ENCODE data around the gene ARHGEF10L. TPM values are rescaled to one million over a fixed set of nuclear protein-coding genes. Genes with fewer than 3 reads are reported as not detected.

ARHGEF10L gene
- total RNA-seq, 4 donors from 2014 or later: 30.0 to 61.4 (median 44.7) TPM

DNA sequence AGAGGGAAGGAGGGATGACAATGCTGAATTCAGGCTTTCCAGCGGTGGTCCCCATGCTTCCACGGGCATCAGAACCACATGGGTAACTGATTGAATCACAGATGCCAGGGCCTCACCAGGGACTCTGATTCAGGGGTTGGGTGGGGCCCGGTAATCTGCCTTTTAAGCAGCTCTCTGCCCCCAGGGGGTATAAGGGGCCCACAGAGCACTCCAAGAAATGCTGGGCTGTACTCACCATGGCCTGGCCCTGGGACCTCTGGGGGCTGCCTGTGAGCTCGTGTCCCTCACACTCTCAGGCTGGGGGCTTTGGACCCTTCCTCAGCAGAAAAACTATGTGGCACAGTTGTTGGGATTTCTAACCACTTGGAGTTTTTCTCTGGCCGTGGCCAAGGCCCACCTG lies 70.6 kb downstream of the ARHGEF10L start:
- Histone ChIP-seq H3K4me1 (peaks cover 5 to 20% (median 11%) of the 10 kb centered on the region in 3 donors), H3K9me3 (no peaks in the 10 kb centered on the region), H3K27ac (peak overlapping the region in 2 of 4 donors; percentile 36 to 53), H3K4me3 (no peak overlapping the region), H3K36me3 (peaks cover 0 to 100% (median 12%) of the 10 kb centered on the region in 3 donors), H3K27me3 (no peaks in the 10 kb centered on the region)
- WGBS, 2 donors: 100% methylated on average over 1 of the region's 5 CpGs; no CpG with 5 or more reads in 1 of the 2 donors
- no peak for DNase-seq
- intact Hi-C loops (cut with DNase I): no loop called here
- TF ChIP-seq POLR2A (IDR thresholded peaks at IDR 0.05): no peak

DNA sequence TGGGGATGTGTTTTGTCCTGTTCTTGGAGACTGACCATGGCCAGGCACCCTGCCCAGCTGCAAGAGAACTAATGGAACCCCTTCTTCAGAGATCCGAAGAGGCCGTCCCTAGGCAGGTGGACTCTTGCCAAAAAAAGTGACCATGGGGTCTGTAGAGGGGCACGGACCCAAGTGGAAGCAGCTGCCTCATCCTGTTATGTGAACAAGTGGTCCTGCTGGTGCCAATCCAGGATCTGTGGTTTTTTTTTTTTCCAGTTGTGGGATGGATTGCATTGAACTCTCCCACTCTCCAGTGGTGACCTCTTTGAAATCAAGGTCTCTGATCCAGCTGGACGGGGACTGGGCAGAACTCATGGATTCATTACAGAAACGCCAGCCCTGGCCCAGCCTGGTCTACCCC lies 71.2 kb downstream of the ARHGEF10L start:
- intact Hi-C loops (cut with DNase I): no loop called here
- TF ChIP-seq, protein P1, sequence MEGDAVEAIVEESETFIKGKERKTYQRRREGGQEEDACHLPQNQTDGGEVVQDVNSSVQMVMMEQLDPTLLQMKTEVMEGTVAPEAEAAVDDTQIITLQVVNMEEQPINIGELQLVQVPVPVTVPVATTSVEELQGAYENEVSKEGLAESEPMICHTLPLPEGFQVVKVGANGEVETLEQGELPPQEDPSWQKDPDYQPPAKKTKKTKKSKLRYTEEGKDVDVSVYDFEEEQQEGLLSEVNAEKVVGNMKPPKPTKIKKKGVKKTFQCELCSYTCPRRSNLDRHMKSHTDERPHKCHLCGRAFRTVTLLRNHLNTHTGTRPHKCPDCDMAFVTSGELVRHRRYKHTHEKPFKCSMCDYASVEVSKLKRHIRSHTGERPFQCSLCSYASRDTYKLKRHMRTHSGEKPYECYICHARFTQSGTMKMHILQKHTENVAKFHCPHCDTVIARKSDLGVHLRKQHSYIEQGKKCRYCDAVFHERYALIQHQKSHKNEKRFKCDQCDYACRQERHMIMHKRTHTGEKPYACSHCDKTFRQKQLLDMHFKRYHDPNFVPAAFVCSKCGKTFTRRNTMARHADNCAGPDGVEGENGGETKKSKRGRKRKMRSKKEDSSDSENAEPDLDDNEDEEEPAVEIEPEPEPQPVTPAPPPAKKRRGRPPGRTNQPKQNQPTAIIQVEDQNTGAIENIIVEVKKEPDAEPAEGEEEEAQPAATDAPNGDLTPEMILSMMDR (IDR thresholded peaks at IDR 0.05): no peak
- TF ChIP-seq POLR2A (IDR thresholded peaks at IDR 0.05): no peak
- WGBS, 2 donors: 72 to 76% methylated on average over 3 of the region's 5 CpGs

DNA sequence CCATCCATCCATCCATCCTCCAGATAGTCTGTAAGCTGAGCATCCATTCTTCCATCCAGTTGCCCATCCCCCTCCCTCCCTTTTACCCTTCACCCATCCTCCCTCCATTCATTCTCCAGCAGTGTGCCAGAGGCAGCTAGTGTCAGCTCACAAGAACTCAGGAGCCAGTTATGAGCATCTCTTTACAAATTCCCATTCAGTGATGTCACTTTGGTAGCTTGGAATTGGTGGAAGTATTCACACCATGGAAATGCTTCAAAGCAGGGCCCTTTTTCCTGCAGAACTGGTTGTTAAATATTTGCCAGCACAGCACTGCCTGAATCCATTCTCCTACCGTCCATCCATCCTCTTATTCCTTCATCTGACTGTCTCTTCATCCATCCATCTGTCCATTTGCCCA lies 72.5 kb downstream of the ARHGEF10L start:
- H3K36me3 ChIP-seq: peaks cover 0 to 100% (median 12%) of the 10 kb centered on the region in 3 donors
- intact Hi-C loops (cut with DNase I): no loop called here

More for the DNA sequence above, 71.2 kb downstream of the ARHGEF10L start:
- H3K4me1 ChIP-seq: peaks cover 5 to 14% (median 9%) of the 10 kb centered on the region in 3 donors
- H3K27me3 ChIP-seq: no peaks in the 10 kb centered on the region
- H3K27ac ChIP-seq: peak overlapping the region in 1 of 4 donors; percentile 53
- H3K4me3 ChIP-seq: no peak overlapping the region
- H3K9me3 ChIP-seq: no peaks in the 10 kb centered on the region
- DNase-seq: no peak
- peaks cover 0 to 100% (median 12%) of the 10 kb centered on the region in 3 donors for H3K36me3 ChIP-seq

DNA sequence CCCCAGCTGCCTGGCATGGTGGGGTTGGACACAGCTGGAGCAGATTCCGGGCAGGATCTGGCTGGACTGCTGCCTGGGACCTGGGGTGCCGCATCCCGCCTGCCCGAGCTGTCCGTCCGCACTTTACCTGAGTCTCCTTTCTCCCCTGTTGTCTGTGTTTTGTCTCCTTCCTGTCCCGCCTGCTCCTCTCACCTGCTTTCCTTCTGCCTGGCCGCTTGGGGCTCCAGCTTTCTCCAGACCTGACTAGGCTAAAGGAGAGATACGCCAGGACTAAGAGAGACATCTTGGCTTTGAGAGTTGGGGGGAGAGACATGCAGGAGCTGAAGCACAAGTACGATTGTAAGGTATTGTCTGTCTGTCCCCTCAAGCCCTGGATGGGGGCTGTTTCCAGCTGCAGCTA lies 73.3 kb downstream of the ARHGEF10L start:
- no peaks in the 10 kb centered on the region for H3K27me3 ChIP-seq
- no peak for DNase-seq
- H3K27ac ChIP-seq: no peak overlapping the region
- H3K9me3 ChIP-seq: no peaks in the 10 kb centered on the region
- WGBS, 2 donors: 91 to 96% methylated on average over 9 of the region's 10 CpGs
- no peak overlapping the region for H3K4me3 ChIP-seq
- peaks cover 0 to 100% (median 7%) of the 10 kb centered on the region in 3 donors for H3K36me3 ChIP-seq
- intact Hi-C loops (cut with DNase I): no loop called here
- no peak for TF ChIP-seq POLR2A (IDR thresholded peaks at IDR 0.05)
- TF ChIP-seq, protein P1 (IDR thresholded peaks at IDR 0.05): no peak
- peaks cover 0 to 7% (median 3%) of the 10 kb centered on the region in 3 donors for H3K4me1 ChIP-seq

More for the DNA sequence above, 72.5 kb downstream of the ARHGEF10L start:
- no peaks in the 10 kb centered on the region for H3K9me3 ChIP-seq
- TF ChIP-seq POLR2A (IDR thresholded peaks at IDR 0.05): no peak
- peaks cover 0 to 1% (median 0%) of the 10 kb centered on the region in 3 donors for H3K4me1 ChIP-seq
- 64 to 68% methylated on average over 1 of the region's 1 CpG for WGBS, 2 donors
- DNase-seq: no peak
- H3K27ac ChIP-seq: no peak overlapping the region
- no peak overlapping the region for H3K4me3 ChIP-seq
- H3K27me3 ChIP-seq: no peaks in the 10 kb centered on the region

DNA sequence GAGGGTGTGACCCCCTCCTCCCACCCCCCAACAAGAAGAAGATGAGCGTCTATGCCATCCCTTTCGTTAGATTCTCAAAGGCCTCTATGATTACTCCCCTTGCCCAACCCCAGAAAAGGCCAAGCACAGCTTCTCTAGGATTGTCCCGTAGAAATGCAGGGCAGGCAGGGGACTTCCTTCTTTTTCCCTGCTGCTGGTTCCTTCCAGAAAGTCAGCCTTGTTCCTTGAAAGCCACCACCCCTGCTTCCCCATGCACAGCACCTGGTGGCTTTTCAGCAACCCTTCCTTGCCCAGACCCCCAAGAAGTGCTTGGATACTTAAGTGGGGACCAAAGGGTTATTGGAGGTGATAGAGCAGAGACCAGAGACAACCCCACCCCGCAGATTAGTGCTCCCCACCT lies 75.1 kb downstream of the ARHGEF10L start:
- DNase-seq: no peak
- H3K27ac ChIP-seq: peak overlapping the region in 2 of 4 donors; percentile 16 to 17
- H3K36me3 ChIP-seq: peaks cover 0 to 100% (median 0%) of the 10 kb centered on the region in 3 donors

DNA sequence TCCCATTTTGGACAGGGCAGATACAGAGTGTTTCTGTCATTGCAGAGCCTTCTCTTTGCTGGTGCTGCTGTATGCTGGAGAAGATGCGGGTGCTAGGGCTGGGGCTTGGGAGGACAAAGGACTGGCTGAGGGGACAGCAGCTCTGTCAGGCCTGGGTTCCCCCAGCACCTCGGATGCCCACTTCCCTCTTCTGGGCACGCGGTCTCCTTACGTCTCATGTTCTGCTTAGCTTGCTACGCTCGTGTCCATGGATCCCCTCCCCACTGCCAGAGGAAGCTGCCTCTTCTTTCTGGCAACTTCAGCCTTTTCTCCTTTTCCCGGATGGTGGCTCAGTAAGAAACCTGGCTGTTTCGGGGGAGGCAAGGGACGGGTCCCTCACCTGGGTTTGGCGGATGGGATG lies 75.7 kb downstream of the ARHGEF10L start:
- 49 to 71% methylated on average over 5 to 7 of the region's 11 CpGs for WGBS, 2 donors
- Histone ChIP-seq H3K27ac (peak overlapping the region in 3 of 4 donors; percentile 17 to 93 (median 33)), H3K27me3 (no peaks in the 10 kb centered on the region), H3K36me3 (peaks cover 0 to 100% (median 0%) of the 10 kb centered on the region in 3 donors), H3K4me3 (no peak overlapping the region), H3K9me3 (no peaks in the 10 kb centered on the region), H3K4me1 (peaks cover 0 to 24% (median 5%) of the 10 kb centered on the region in 3 donors)
- DNase-seq: no peak
- no peak for TF ChIP-seq POLR2A (IDR thresholded peaks at IDR 0.05)
- TF ChIP-seq, protein P1 (IDR thresholded peaks at IDR 0.05): no peak
- intact Hi-C loops (cut with DNase I): no loop called here

More for the DNA sequence above, 75.1 kb downstream of the ARHGEF10L start:
- H3K4me1 ChIP-seq: peaks cover 0 to 21% (median 5%) of the 10 kb centered on the region in 3 donors
- WGBS, 2 donors: 53 to 90% methylated on average over 3 of the region's 4 CpGs
- no peaks in the 10 kb centered on the region for H3K9me3 ChIP-seq
- no peak overlapping the region for H3K4me3 ChIP-seq
- H3K27me3 ChIP-seq: no peaks in the 10 kb centered on the region
- intact Hi-C loops (cut with DNase I): no loop called here
- TF ChIP-seq POLR2A (IDR thresholded peaks at IDR 0.05): no peak
- TF ChIP-seq, protein P1 (IDR thresholded peaks at IDR 0.05): no peak
